Liver (tissue), 9 donors: ENCODE data around the gene PPP2R5A. TPM values are rescaled to one million over a fixed set of nuclear protein-coding genes. Genes with fewer than 3 reads are reported as not detected.

Source experiments
- DNase-seq: peaks from one replicate; pipeline ENCODE4 v3.0.0-alpha.2; 2017; ENCODE audit warnings: low spot score
- H3K27ac ChIP-seq, 2 donors: one replicate each; pipeline ENCODE4 v1.7.0; 2013; ENCODE audit warnings: inconsistent platforms in 2 of 2, low read length in 2 of 2, control low read depth in 1 of 2, low read depth in 1 of 2, mild to moderate bottlenecking in 1 of 2
- H3K27me3 ChIP-seq, 4 donors: one replicate each; pipeline versions ENCODE4 v1.6.1 to v1.7.0; 2013; ENCODE audit warnings: low read length in 3 of 4, inconsistent platforms in 1 of 4, mild to moderate bottlenecking in 1 of 4, moderate library complexity in 1 of 4; ENCODE audit not compliant: control insufficient read depth in 4 of 4, insufficient read depth in 4 of 4
- H3K36me3 ChIP-seq, 4 donors: one replicate each; pipeline versions ENCODE4 v1.6.1 to v1.7.0; 2013; ENCODE audit warnings: low read length in 3 of 4, mild to moderate bottlenecking in 3 of 4, low read depth in 1 of 4, moderate library complexity in 1 of 4; ENCODE audit not compliant: control insufficient read depth in 4 of 4, insufficient read depth in 3 of 4
- H3K4me1 ChIP-seq, 4 donors: one replicate each; pipeline versions ENCODE4 v1.6.1 to v1.7.0; 2013; ENCODE audit warnings: low read length in 3 of 4, mild to moderate bottlenecking in 3 of 4, moderate library complexity in 1 of 4; ENCODE audit not compliant: control insufficient read depth in 4 of 4, insufficient read depth in 4 of 4
- H3K4me3 ChIP-seq, 3 donors: one replicate each; pipeline versions ENCODE4 v1.6.1 to v1.7.0; 2013; ENCODE audit warnings: low read length in 3 of 3, control low read depth in 1 of 3, low read depth in 1 of 3, mild to moderate bottlenecking in 1 of 3
- H3K9ac ChIP-seq, 2 donors: one replicate each; pipeline ENCODE4 v1.7.0; 2013; ENCODE audit warnings: low read length in 2 of 2, mild to moderate bottlenecking in 2 of 2, moderate library complexity in 2 of 2, control low read depth in 1 of 2, low read depth in 1 of 2
- H3K9me3 ChIP-seq, 4 donors: one replicate each; pipeline versions ENCODE4 v1.6.1 to v1.7.0; 2013; ENCODE audit warnings: low read length in 3 of 4; ENCODE audit not compliant: control insufficient read depth in 4 of 4
- EGR1 ChIP-seq, 2 donors: IDR thresholded peaks; 2 replicates each; pipeline ENCODE4 v1.6.1; 2016 to 2018; ENCODE audit warnings: antibody characterized with exemption in 2 of 2, low read depth in 2 of 2
- FOXA1 ChIP-seq: IDR thresholded peaks from 2 replicates; pipeline ENCODE4 v1.6.1; 2016; ENCODE audit warnings: antibody characterized with exemption
- FOXA2 ChIP-seq: IDR thresholded peaks from 2 replicates; pipeline ENCODE4 v1.6.1; 2016; ENCODE audit warnings: antibody characterized with exemption
- GABPA ChIP-seq, 2 donors: IDR thresholded peaks in 1 of 2; conservative IDR thresholded peaks in 1 of 2; 2 replicates each; pipeline ENCODE4 v1.6.1; 2016; ENCODE audit warnings: antibody characterized with exemption in 2 of 2, mild to moderate bottlenecking in 1 of 2, moderate library complexity in 1 of 2
- HNF4A ChIP-seq, 2 donors: conservative IDR thresholded peaks; 2 replicates each; pipeline ENCODE4 v1.6.1; 2016; ENCODE audit warnings: antibody characterized with exemption in 2 of 2, mild to moderate bottlenecking in 2 of 2
- HNF4G ChIP-seq: IDR thresholded peaks from 2 replicates; pipeline ENCODE4 v1.6.1; 2016; ENCODE audit warnings: antibody characterized with exemption
- NR2F2 ChIP-seq: IDR thresholded peaks from 2 replicates; pipeline ENCODE4 v1.6.1; 2016; ENCODE audit warnings: antibody characterized with exemption
- RAD21 ChIP-seq, 2 donors: IDR thresholded peaks; 2 replicates each; pipeline ENCODE4 v1.6.1; 2016; ENCODE audit warnings: antibody characterized with exemption in 2 of 2, mild to moderate bottlenecking in 2 of 2
- REST ChIP-seq: IDR thresholded peaks from 2 replicates; pipeline ENCODE4 v1.6.1; 2016; ENCODE audit warnings: antibody characterized with exemption, mild to moderate bottlenecking
- RXRA ChIP-seq, 2 donors: IDR thresholded peaks; 2 replicates each; pipeline ENCODE4 v1.6.1; 2017 to 2018; ENCODE audit warnings: antibody characterized with exemption in 2 of 2, mild to moderate bottlenecking in 1 of 2
- SP1 ChIP-seq: IDR thresholded peaks from 2 replicates; pipeline ENCODE4 v1.6.1; 2018; ENCODE audit warnings: antibody characterized with exemption, mild to moderate bottlenecking
- TAF1 ChIP-seq: conservative IDR thresholded peaks from 2 replicates; pipeline ENCODE4 v1.6.1; 2016; ENCODE audit warnings: antibody characterized with exemption, mild to moderate bottlenecking
- YY1 ChIP-seq: IDR thresholded peaks from 2 replicates; pipeline ENCODE4 v1.6.1; 2016; ENCODE audit warnings: antibody characterized with exemption, mild to moderate bottlenecking
- WGBS: extraction: QIAGEN DNeasy Blood & Tissue Kit; methylation state at CpG from one replicate; pipeline ENCODE4 v1.1.7; 2013; 5-methylcytosine and 5-hydroxymethylcytosine counted together
- polyA plus RNA-seq, 2 donors: library from polyadenylated mRNA; stranded (reverse) in 1 of 2; unstranded in 1 of 2; fragments of 200-250 nt in 1 of 2; fragments of >200 nt in 1 of 2; fragmentation: Nextera tagmentation in 1 of 2; extraction: Ambion mirVana in 1 of 2; gene quantifications; one replicate each; pipeline versions ENCODE4 v1.2.1 to v1.2.3, GENCODE V29; 2013 to 2015
- total RNA-seq, 2 donors: library from RNA; depleted of rRNA; stranded (reverse); fragments of >200 nt; gene quantifications; one replicate each; pipeline ENCODE4 v1.2.3, GENCODE V29; 2014
- TF ChIP-seq, protein P1 (sequence below): fragments of 150-350 bp; IDR thresholded peaks from 2 replicates; pipeline ENCODE4 v1.5.1; 2017; ENCODE audit warnings: improper control_type of control experiment, low read depth, low read length; ENCODE audit not compliant: missing input control
- TF ChIP-seq, protein P2 (sequence below): IDR thresholded peaks from 2 replicates; pipeline ENCODE4 v1.6.1; 2016; ENCODE audit warnings: antibody characterized with exemption
- TF ChIP-seq, protein P3 (sequence below): IDR thresholded peaks from 2 replicates; pipeline ENCODE4 v1.6.1; 2016; ENCODE audit warnings: antibody characterized with exemption
- donor health status: healthy.
- donor health status: healthy.
- donor health status: healthy.
- donor health status: healthy.
- donor health status: healthy.

PPP2R5A gene
- total and polyA plus RNA-seq, 4 donors: 22.9 to 40.7 (median 28.5) TPM

DNA sequence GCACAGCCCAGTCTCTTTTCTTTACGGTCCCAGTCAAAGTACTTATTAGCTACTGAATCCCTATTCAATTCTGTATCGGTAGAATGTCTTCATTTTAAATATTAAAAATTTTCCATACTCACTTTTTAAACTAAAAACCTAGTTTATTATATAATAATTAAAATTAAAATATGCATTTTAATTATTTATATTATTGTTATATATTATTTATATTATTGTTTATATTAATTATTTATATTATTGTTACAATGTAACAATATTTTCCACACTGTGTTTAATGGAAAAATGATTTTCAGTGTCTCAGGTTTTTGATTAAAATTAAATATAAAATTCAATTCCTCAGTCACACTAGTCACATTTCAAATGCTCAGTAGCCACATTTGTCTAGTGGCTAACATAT, 18.2 kb upstream of the PPP2R5A start:
- 98% methylated on average over 2 of the region's 2 CpGs for WGBS
- H3K9ac ChIP-seq: no peak overlapping the region
- H3K4me1 ChIP-seq: peaks cover 0 to 2% (median 0%) of the 10 kb centered on the region in 4 donors
- no peak for DNase-seq
- no peaks in the 10 kb centered on the region for H3K27me3 ChIP-seq
- H3K9me3 ChIP-seq: no peaks in the 10 kb centered on the region
- no peak overlapping the region for H3K27ac ChIP-seq
- no peaks in the 10 kb centered on the region for H3K36me3 ChIP-seq
- no peak overlapping the region for H3K4me3 ChIP-seq
- TF ChIP-seq TAF1: no peak
- TF ChIP-seq FOXA2: no peak
- no peak for TF ChIP-seq REST
- no peak for TF ChIP-seq EGR1 (IDR thresholded peaks at IDR 0.05; ENCODE audit: low read depth in 2 of 2)
- no peak for TF ChIP-seq HNF4A (conservative IDR thresholded peaks at IDR 0.05)
- TF ChIP-seq RAD21 (IDR thresholded peaks at IDR 0.05): no peak
- TF ChIP-seq FOXA1: no peak
- TF ChIP-seq YY1: no peak
- no peak for TF ChIP-seq RXRA (IDR thresholded peaks at IDR 0.05)
- TF ChIP-seq SP1: no peak
- TF ChIP-seq, protein P1, sequence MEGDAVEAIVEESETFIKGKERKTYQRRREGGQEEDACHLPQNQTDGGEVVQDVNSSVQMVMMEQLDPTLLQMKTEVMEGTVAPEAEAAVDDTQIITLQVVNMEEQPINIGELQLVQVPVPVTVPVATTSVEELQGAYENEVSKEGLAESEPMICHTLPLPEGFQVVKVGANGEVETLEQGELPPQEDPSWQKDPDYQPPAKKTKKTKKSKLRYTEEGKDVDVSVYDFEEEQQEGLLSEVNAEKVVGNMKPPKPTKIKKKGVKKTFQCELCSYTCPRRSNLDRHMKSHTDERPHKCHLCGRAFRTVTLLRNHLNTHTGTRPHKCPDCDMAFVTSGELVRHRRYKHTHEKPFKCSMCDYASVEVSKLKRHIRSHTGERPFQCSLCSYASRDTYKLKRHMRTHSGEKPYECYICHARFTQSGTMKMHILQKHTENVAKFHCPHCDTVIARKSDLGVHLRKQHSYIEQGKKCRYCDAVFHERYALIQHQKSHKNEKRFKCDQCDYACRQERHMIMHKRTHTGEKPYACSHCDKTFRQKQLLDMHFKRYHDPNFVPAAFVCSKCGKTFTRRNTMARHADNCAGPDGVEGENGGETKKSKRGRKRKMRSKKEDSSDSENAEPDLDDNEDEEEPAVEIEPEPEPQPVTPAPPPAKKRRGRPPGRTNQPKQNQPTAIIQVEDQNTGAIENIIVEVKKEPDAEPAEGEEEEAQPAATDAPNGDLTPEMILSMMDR: no peak
- TF ChIP-seq NR2F2: no peak
- no peak for TF ChIP-seq HNF4G

- H3K4me3 ChIP-seq: no peak overlapping the region
- H3K27ac ChIP-seq: no peak overlapping the region
- H3K36me3 ChIP-seq: no peaks in the 10 kb centered on the region
- H3K27me3 ChIP-seq: no peaks in the 10 kb centered on the region
- TF ChIP-seq HNF4A (conservative IDR thresholded peaks at IDR 0.05) (no peak), TAF1 (no peak), NR2F2 (no peak), RAD21 (IDR thresholded peaks at IDR 0.05) (no peak), FOXA2 (no peak), RXRA (IDR thresholded peaks at IDR 0.05) (no peak), YY1 (no peak), GABPA (IDR thresholded peaks at IDR 0.05 in 1 of 2, conservative IDR thresholded peaks at IDR 0.05 in 1 of 2) (no peak), SP1 (no peak), REST (no peak)
- TF ChIP-seq, protein P1: no peak
- TF ChIP-seq, protein P2, sequence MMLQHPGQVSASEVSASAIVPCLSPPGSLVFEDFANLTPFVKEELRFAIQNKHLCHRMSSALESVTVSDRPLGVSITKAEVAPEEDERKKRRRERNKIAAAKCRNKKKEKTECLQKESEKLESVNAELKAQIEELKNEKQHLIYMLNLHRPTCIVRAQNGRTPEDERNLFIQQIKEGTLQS: no peak
- TF ChIP-seq, protein P3, sequence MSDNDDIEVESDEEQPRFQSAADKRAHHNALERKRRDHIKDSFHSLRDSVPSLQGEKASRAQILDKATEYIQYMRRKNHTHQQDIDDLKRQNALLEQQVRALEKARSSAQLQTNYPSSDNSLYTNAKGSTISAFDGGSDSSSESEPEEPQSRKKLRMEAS: no peak
- H3K9ac ChIP-seq: no peak overlapping the region
- H3K4me1 ChIP-seq: no peaks in the 10 kb centered on the region
- no peaks in the 10 kb centered on the region for H3K9me3 ChIP-seq
- no peak for DNase-seq
- WGBS: 41% methylated on average over 2 of the region's 2 CpGs
These were observed 17.8 kb upstream of the PPP2R5A start for GRCh38 chr1:212267460-212267859.
